GM23338 (cell line): ENCODE measurements around the gene ANGPTL2. TPM values are rescaled to one million over a fixed set of nuclear protein-coding genes. Genes with fewer than 3 reads are reported as not detected.

Experiments used
- ATAC-seq: fragments of 200-7000 bp; cut with Tn5 transposase; 3 replicates; pipeline ENCODE4 v1.9.1; 2020
- DNase-seq: peaks from one replicate; pipeline ENCODE4 v3.0.0-alpha.2; 2015; ENCODE audit warnings: low spot score
- H2AFZ ChIP-seq: fragments of 200-600 bp; sonication (generic); 2 replicates; pipeline ENCODE4 v1.8.0; 2016; ENCODE audit warnings: antibody characterized with exemption, mild to moderate bottlenecking, moderate library complexity
- H3F3A ChIP-seq: fragments of 200-600 bp; sonication (generic); replicated peaks from 2 replicates; pipeline ENCODE4 v1.8.0; 2017; ENCODE audit warnings: antibody characterized with exemption, mixed run types, low read depth
- H3K27ac ChIP-seq: fragments of 200-600 bp; sonication (generic); 2 replicates; pipeline ENCODE4 v1.6.1; 2016; ENCODE audit warnings: low read depth
- H3K27me3 ChIP-seq: fragments of 200-600 bp; sonication (generic); 2 replicates; pipeline ENCODE4 v1.8.0; 2016; ENCODE audit warnings: mild to moderate bottlenecking, mixed run types, moderate library complexity; ENCODE audit not compliant: insufficient read depth
- H3K36me3 ChIP-seq: fragments of 200-600 bp; sonication (generic); 2 replicates; pipeline ENCODE4 v1.8.0; 2016; ENCODE audit warnings: mild to moderate bottlenecking; ENCODE audit not compliant: insufficient read depth
- H3K4me1 ChIP-seq: fragments of 200-600 bp; sonication (generic); 2 replicates; pipeline ENCODE4 v1.8.0; 2016; ENCODE audit warnings: mild to moderate bottlenecking, moderate library complexity; ENCODE audit not compliant: insufficient read depth
- H3K4me2 ChIP-seq: fragments of 200-600 bp; sonication (generic); 2 replicates; pipeline ENCODE4 v1.7.1; 2017; ENCODE audit warnings: mixed run types
- H3K4me3 ChIP-seq: fragments of 200-600 bp; sonication (generic); 2 replicates; pipeline ENCODE4 v1.6.1; 2016; ENCODE audit warnings: mixed run types
- H3K79me2 ChIP-seq: fragments of 200-600 bp; sonication (generic); replicated peaks from 2 replicates; pipeline ENCODE4 v1.8.0; 2017; ENCODE audit warnings: mild to moderate bottlenecking; ENCODE audit not compliant: insufficient read depth
- H3K9me2 ChIP-seq: fragments of 200-600 bp; sonication (generic); 2 replicates; pipeline ENCODE4 v1.8.0; 2017; ENCODE audit not compliant: insufficient read depth
- H4K20me1 ChIP-seq: fragments of 200-600 bp; sonication (generic); replicated peaks from 2 replicates; pipeline ENCODE4 v1.8.0; 2017; ENCODE audit warnings: mild to moderate bottlenecking; ENCODE audit not compliant: insufficient read depth
- H3K27ac Mint-ChIP-seq: 2 replicates; pipeline ENCODE4 v1.8.0; 2020; ENCODE audit warnings: inconsistent platforms, mild to moderate bottlenecking, moderate library complexity, mixed read lengths
- H3K27me3 Mint-ChIP-seq: 3 replicates; pipeline ENCODE4 v1.8.0; 2022; ENCODE audit warnings: low read depth, mild to moderate bottlenecking, moderate library complexity, mixed read lengths, inconsistent platforms; ENCODE audit not compliant: insufficient read depth, poor library complexity
- H3K36me3 Mint-ChIP-seq: 3 replicates; pipeline ENCODE4 v1.8.0; 2021; ENCODE audit warnings: low read depth, mild to moderate bottlenecking, inconsistent platforms, moderate library complexity, mixed read lengths
- H3K4me1 Mint-ChIP-seq: 3 replicates; pipeline ENCODE4 v1.8.0; 2020; ENCODE audit warnings: mild to moderate bottlenecking, inconsistent platforms, mixed read lengths
- H3K4me3 Mint-ChIP-seq: 3 replicates; pipeline ENCODE4 v1.8.0; 2021; ENCODE audit warnings: moderate library complexity, mild to moderate bottlenecking, inconsistent platforms, mixed read lengths
- H3K9me3 Mint-ChIP-seq: 3 replicates; pipeline ENCODE4 v1.8.0; 2020; ENCODE audit warnings: moderate library complexity, mild to moderate bottlenecking, inconsistent platforms, mixed read lengths
- CREB1 ChIP-seq: fragments of 250-450 bp; sonication (Bioruptor Pico); IDR thresholded peaks from 2 replicates; pipeline ENCODE4 v1.5.0; 2020; ENCODE audit warnings: low read depth, mild to moderate bottlenecking, moderate library complexity
- CTCF ChIP-seq, 2 experiments: fragments of 200-600 bp in 1 of 2; sonication (generic) in 1 of 2; conservative IDR thresholded peaks; 2 replicates each; pipeline versions ENCODE4 v1.5.1 to v1.6.1; 2016 to 2017; ENCODE audit warnings: antibody characterized with exemption in 2 of 2, low read depth in 2 of 2, mild to moderate bottlenecking in 2 of 2, moderate library complexity in 1 of 2
- EZH2 ChIP-seq: fragments of 200-600 bp; sonication (generic); IDR thresholded peaks from one replicate; pipeline ENCODE4 v1.8.0; 2017; ENCODE audit warnings: antibody characterized with exemption, mild to moderate bottlenecking, low read depth; ENCODE audit not compliant: unreplicated experiment
- EZH2phosphoT487 ChIP-seq: fragments of 200-600 bp; sonication (generic); IDR thresholded peaks from one replicate; pipeline ENCODE4 v1.8.1; 2018; ENCODE audit warnings: antibody characterized with exemption; ENCODE audit not compliant: unreplicated experiment
- JUNB ChIP-seq: IDR thresholded peaks from one replicate; pipeline ENCODE4 v1.6.1; 2016; ENCODE audit warnings: antibody characterized with exemption; ENCODE audit not compliant: unreplicated experiment
- STAT1 ChIP-seq: IDR thresholded peaks from one replicate; pipeline ENCODE4 v1.6.1; 2016; ENCODE audit warnings: antibody characterized with exemption; ENCODE audit not compliant: unreplicated experiment
- ZNF114 ChIP-seq: fragments of 250-450 bp; sonication (Bioruptor Pico); IDR thresholded peaks from 2 replicates; pipeline ENCODE4 v1.5.0; 2020; ENCODE audit warnings: mild to moderate bottlenecking, moderate library complexity
- ZNF331 ChIP-seq: fragments of 250-450 bp; sonication (Bioruptor Pico); IDR thresholded peaks from 2 replicates; pipeline ENCODE4 v1.5.0; 2020; ENCODE audit warnings: low read depth, mild to moderate bottlenecking, moderate library complexity
- ZNF462 ChIP-seq: fragments of 250-450 bp; sonication (Bioruptor Pico); IDR thresholded peaks from 2 replicates; pipeline ENCODE4 v1.5.0; 2020; ENCODE audit warnings: mild to moderate bottlenecking, moderate library complexity
- polyA plus RNA-seq: library from polyadenylated mRNA; unstranded; fragments of >200 nt; fragmentation: Nextera tagmentation; extraction: Ambion mirVana; gene quantifications from 2 replicates; pipeline ENCODE4 v1.2.1, GENCODE V29; 2016
- total RNA-seq: library from RNA; depleted of rRNA; stranded (reverse); fragments of >200 nt; shearing (Covaris generic); gene quantifications from 2 replicates; pipeline ENCODE4 v1.2.3, GENCODE V29; 2014

Gene ANGPTL2
- total and polyA plus RNA-seq, 2 experiments from 2014 or later: 2.9 to 5.2 TPM

GRCh38 chr9:127116088-127116726 lies 6.2 kb downstream of the ANGPTL2 start:
- no peak for TF ChIP-seq STAT1
- no peak for TF ChIP-seq CTCF (conservative IDR thresholded peaks at IDR 0.05; ENCODE audit: low read depth in 2 of 2)
- TF ChIP-seq EZH2: no peak
- TF ChIP-seq JUNB: no peak
- no peak for TF ChIP-seq ZNF331
- no peak for TF ChIP-seq EZH2phosphoT487
- no peak overlapping the region for H3K27ac Mint-ChIP-seq
- no peak overlapping the region for H3K4me3 Mint-ChIP-seq
- no peak overlapping the region for H2AFZ ChIP-seq
- H3K36me3 Mint-ChIP-seq: no peaks in the 10 kb centered on the region
- no peak for ATAC-seq
- no peak for DNase-seq
- peaks cover 9% of the 10 kb centered on the region for H3K27me3 Mint-ChIP-seq
- H3K4me2 ChIP-seq: no peak overlapping the region
- H3K36me3 ChIP-seq: no peaks in the 10 kb centered on the region
- no peak overlapping the region for H3K4me3 ChIP-seq
- peaks cover 6% of the 10 kb centered on the region; the same call in 1 of the 2 replicates for H3K79me2 ChIP-seq
- H3K9me3 Mint-ChIP-seq: no peaks in the 10 kb centered on the region
- H3K27ac ChIP-seq: no peak overlapping the region
- no peaks in the 10 kb centered on the region for H3F3A ChIP-seq
- 0 out of 2 replicates have a peak, but pooled peaks cover 4% of the 10 kb centered on the region for H3K9me2 ChIP-seq
- peaks cover 41% of the 10 kb centered on the region for H3K4me1 Mint-ChIP-seq
- no peaks in the 10 kb centered on the region; the same call in 1 of the 2 replicates for H4K20me1 ChIP-seq
- peaks cover 15% of the 10 kb centered on the region for H3K4me1 ChIP-seq
- no peaks in the 10 kb centered on the region for H3K27me3 ChIP-seq

GRCh38 chr9:127114606-127115005 lies 7.8 kb downstream of the ANGPTL2 start:
- H3K4me1 Mint-ChIP-seq: peaks cover 46% of the 10 kb centered on the region
- no peak overlapping the region for H3K4me3 Mint-ChIP-seq
- H3F3A ChIP-seq: no peaks in the 10 kb centered on the region
- H3K27ac ChIP-seq: no peak overlapping the region
- 0 out of 2 replicates have a peak, but pooled peaks cover 4% of the 10 kb centered on the region for H3K9me2 ChIP-seq
- peaks cover 3% of the 10 kb centered on the region; the same call in 1 of the 3 replicates for H3K36me3 Mint-ChIP-seq
- no peaks in the 10 kb centered on the region for H3K36me3 ChIP-seq
- H3K27ac Mint-ChIP-seq: no peak overlapping the region
- no peaks in the 10 kb centered on the region for H3K79me2 ChIP-seq
- H4K20me1 ChIP-seq: no peaks in the 10 kb centered on the region; the same call in 1 of the 2 replicates
- H3K9me3 Mint-ChIP-seq: no peaks in the 10 kb centered on the region
- no peak overlapping the region for H2AFZ ChIP-seq
- DNase-seq (no peak), ATAC-seq (no peak)
- no peak overlapping the region for H3K4me2 ChIP-seq
- no peak overlapping the region for H3K4me3 ChIP-seq
- H3K27me3 ChIP-seq: no peaks in the 10 kb centered on the region
- H3K27me3 Mint-ChIP-seq: peaks cover 9% of the 10 kb centered on the region
- peaks cover 13% of the 10 kb centered on the region; the same call in 1 of the 2 replicates for H3K4me1 ChIP-seq
- TF ChIP-seq EZH2phosphoT487 (no peak), ZNF114 (CRISPR knock-in tag) (no peak), CREB1 (CRISPR knock-in tag) (no peak), ZNF462 (no peak), JUNB (no peak), CTCF (conservative IDR thresholded peaks at IDR 0.05; ENCODE audit: low read depth in 2 of 2) (no peak)
